Measurements from ENCODE around the gene EML6.

The EML6 gene

DNA sequence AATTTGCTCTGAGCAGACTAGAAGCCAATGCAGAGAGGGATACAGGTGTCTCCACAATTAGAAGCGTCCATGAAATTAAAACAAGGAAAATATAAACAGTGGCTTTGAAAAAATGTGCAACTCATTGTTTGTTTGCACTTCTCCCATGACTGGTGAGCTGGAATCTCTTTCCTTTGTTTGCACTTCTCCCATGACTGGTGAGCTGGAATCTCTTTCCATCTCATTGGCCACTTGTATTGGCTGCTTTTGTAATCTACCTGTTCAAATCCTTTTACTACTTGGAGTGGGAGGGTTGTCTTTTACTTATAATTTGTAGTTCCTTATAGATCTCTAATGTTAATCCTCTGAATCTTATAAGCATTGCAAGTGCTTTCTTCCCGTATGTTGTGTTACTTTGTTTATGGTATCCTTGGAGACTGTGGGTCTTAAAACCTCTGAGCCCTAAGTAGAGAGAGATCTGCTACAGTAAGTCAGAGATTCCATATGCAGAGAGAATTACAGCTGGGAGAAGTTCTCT, 232.7 kb downstream of the EML6 start:
- Histone ChIP-seq H3K36me3 (ENCODE audit: control insufficient read depth, insufficient read depth, low read length) (no peaks in the 10 kb centered on the region), H3K27ac (ENCODE audit: low read depth, low read length, severe bottlenecking) (no peak overlapping the region), H3K4me1 (ENCODE audit: control insufficient read depth, insufficient read depth, low read length, poor library complexity, severe bottlenecking) (no peaks in the 10 kb centered on the region), H3K9me3 (ENCODE audit: control insufficient read depth, low read length) (no peaks in the 10 kb centered on the region), H3K4me3 (ENCODE audit: extremely low read depth, insufficient read depth, low read length, poor library complexity, severe bottlenecking) (no peak overlapping the region)
- 88 to 100% methylated on average over 1 of the region's 2 CpGs for WGBS, 2 experiments (ENCODE audit: insufficient coverage in 2 of 2)

DNA sequence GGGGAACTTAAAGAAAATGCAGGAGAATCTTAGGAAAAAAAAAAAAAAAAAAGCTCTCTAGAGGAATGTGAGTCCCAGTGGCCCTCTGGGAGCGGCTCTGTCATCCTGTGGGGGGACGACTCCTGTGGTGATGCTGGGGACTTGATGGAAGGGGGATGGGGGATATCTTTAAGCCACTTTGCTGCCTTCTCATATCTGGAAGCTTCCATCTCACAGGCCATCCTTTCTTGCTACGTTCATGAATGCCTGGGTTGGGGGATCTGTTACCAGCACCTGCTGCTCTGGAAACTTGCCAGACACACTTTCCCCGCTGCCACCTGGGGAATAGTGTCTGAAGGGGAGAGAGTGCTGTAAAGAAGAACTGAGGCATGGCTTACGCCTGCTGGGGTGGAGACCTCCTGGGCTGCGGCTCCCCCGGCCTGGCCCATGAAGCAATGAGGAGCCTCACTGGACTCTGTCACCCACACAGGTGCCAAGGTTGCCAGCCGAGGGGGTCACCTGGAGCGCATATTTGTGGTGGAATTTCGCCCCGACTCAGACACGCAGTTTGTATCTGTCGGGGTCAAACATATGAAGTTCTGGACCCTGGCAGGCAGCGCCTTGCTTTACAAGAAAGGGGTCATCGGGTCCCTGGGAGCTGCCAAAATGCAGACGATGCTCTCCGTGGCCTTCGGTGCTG, 234.0 kb downstream of the EML6 start:
- Histone ChIP-seq H3K36me3 (ENCODE audit: control insufficient read depth, insufficient read depth, low read length) (no peaks in the 10 kb centered on the region), H3K4me1 (ENCODE audit: control insufficient read depth, insufficient read depth, low read length, poor library complexity, severe bottlenecking) (no peaks in the 10 kb centered on the region), H3K4me3 (ENCODE audit: extremely low read depth, insufficient read depth, low read length, poor library complexity, severe bottlenecking) (no peak overlapping the region), H3K27ac (ENCODE audit: low read depth, low read length, severe bottlenecking) (no peak overlapping the region), H3K9me3 (ENCODE audit: control insufficient read depth, low read length) (no peaks in the 10 kb centered on the region)
- 91 to 93% methylated on average over 11 to 15 of the region's 18 CpGs for WGBS, 2 experiments (ENCODE audit: insufficient coverage in 2 of 2)

DNA sequence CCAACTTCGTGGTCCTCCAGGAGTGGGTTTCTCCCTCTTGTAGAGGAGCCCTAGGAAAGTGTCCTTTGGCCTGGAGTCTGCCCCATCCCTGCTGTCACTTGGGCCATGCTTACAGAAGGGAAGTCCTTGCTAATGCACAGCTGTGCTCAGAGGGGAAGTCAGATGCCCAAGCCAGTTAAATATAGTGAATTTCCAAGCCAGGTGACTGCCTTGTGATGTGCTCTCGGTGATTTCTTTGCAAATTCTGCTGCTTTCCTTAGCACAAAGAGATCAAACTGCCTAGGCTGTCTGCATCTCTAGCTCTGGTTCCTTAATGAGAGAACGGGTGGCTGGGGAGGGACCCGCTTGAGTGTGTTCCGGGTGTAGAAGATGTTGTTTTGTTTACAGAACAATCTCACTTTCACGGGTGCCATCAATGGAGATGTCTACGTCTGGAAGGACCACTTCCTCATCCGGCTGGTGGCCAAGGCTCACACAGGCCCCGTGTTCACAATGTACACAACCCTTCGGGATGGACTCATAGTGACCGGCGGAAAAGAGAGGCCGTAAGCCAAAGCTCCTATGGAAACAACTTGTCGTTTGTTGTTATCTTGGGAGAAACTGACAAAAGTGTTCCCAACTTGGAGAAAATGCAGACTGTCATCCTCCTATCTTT, 235.4 kb downstream of the EML6 start:
- Histone ChIP-seq H3K27ac (ENCODE audit: low read depth, low read length, severe bottlenecking) (no peak overlapping the region), H3K36me3 (ENCODE audit: control insufficient read depth, insufficient read depth, low read length) (no peaks in the 10 kb centered on the region), H3K4me1 (ENCODE audit: control insufficient read depth, insufficient read depth, low read length, poor library complexity, severe bottlenecking) (no peaks in the 10 kb centered on the region), H3K9me3 (ENCODE audit: control insufficient read depth, low read length) (no peaks in the 10 kb centered on the region), H3K4me3 (ENCODE audit: extremely low read depth, insufficient read depth, low read length, poor library complexity, severe bottlenecking) (no peak overlapping the region)
- 96 to 97% methylated on average over 10 to 14 of the region's 14 CpGs for WGBS, 2 experiments (ENCODE audit: insufficient coverage in 2 of 2)

DNA sequence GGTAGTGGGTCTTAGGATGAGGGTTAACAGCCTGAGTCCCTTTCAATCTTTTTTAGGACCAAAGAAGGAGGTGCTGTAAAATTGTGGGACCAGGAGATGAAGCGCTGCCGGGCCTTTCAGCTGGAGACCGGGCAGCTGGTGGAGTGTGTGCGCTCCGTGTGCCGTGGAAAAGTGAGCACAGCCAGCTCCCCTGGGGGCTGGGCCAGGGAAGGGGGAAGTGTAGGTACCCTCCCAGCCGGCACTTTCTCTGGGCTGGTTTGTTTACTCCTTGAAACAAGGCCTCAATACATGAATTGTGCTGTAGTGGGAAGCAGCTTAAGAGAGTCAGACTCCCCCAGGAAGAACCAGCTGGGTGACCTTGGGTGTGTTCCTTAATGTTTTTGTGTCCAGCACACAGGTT, 236.7 kb downstream of the EML6 start:
- WGBS, 2 experiments (ENCODE audit: insufficient coverage in 2 of 2), result 84 to 87% methylated on average over 4 to 7 of the region's 7 CpGs
- H3K27ac ChIP-seq (ENCODE audit: low read depth, low read length, severe bottlenecking), result no peak overlapping the region
- no peak overlapping the region for H3K4me3 ChIP-seq (ENCODE audit: extremely low read depth, insufficient read depth, low read length, poor library complexity, severe bottlenecking)
- no peaks in the 10 kb centered on the region for H3K9me3 ChIP-seq (ENCODE audit: control insufficient read depth, low read length)
- H3K36me3 ChIP-seq (ENCODE audit: control insufficient read depth, insufficient read depth, low read length), result no peaks in the 10 kb centered on the region
- H3K4me1 ChIP-seq (ENCODE audit: control insufficient read depth, insufficient read depth, low read length, poor library complexity, severe bottlenecking), result no peaks in the 10 kb centered on the region

DNA sequence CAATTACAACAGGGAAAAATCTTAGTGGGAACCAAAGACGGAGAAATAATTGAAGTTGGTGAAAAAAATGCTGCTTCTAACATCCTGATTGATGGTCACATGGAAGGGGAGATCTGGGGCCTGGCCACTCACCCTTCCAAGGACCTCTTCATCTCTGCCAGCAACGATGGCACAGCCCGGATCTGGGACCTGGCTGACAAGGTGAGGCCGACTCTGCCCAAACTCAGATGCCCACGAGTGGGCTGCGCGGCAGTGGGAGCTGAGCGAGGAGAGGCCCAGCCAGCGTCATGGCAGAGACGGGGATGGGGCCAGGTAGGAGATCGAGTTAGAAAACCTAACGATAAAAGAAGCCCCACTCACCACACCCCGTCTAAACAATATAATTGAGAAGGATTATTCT, 239.0 kb downstream of the EML6 start:
- WGBS, 2 experiments (ENCODE audit: insufficient coverage in 2 of 2), result 92% methylated on average over 8 of the region's 13 CpGs; no CpG with 5 or more reads in 1 of the 2 experiments
- no peak overlapping the region for H3K4me3 ChIP-seq (ENCODE audit: extremely low read depth, insufficient read depth, low read length, poor library complexity, severe bottlenecking)
- peaks cover 14% of the 10 kb centered on the region for H3K36me3 ChIP-seq (ENCODE audit: control insufficient read depth, insufficient read depth, low read length)
- H3K4me1 ChIP-seq (ENCODE audit: control insufficient read depth, insufficient read depth, low read length, poor library complexity, severe bottlenecking), result peaks cover 2% of the 10 kb centered on the region
- H3K27ac ChIP-seq (ENCODE audit: low read depth, low read length, severe bottlenecking), result no peak overlapping the region
- no peaks in the 10 kb centered on the region for H3K9me3 ChIP-seq (ENCODE audit: control insufficient read depth, low read length)

DNA sequence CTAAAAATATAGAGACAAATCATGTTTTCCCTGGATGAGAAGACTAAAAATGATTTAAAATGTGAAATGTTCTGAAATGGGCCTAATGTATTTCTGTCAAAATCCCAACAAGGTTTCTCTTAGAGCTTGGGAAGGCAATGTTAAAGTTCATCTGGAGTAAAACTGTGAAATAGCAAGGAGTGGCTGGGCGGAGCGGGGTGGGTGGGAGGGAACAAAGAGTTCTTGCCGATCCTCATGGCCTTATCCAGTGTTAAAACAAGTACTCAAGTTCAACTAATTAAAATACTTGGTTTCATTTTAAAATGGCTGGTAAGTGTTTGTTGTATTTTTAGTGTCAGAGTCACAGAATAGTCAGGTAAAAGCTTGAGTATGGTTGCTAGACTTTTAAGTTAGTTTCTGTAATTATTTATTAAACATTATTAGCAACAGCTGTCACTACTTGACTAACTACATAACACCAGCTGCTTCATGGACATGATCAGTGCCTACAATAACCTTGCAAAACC, 239.5 kb downstream of the EML6 start:
- WGBS, 2 experiments (ENCODE audit: insufficient coverage in 2 of 2), result no CpG with 5 or more reads among the region's 3 CpGs
- peaks cover 5% of the 10 kb centered on the region for H3K4me1 ChIP-seq (ENCODE audit: control insufficient read depth, insufficient read depth, low read length, poor library complexity, severe bottlenecking)
- H3K27ac ChIP-seq (ENCODE audit: low read depth, low read length, severe bottlenecking), result no peak overlapping the region
- H3K9me3 ChIP-seq (ENCODE audit: control insufficient read depth, low read length), result no peaks in the 10 kb centered on the region
- peaks cover 18% of the 10 kb centered on the region for H3K36me3 ChIP-seq (ENCODE audit: control insufficient read depth, insufficient read depth, low read length)
- no peak overlapping the region for H3K4me3 ChIP-seq (ENCODE audit: extremely low read depth, insufficient read depth, low read length, poor library complexity, severe bottlenecking)

DNA sequence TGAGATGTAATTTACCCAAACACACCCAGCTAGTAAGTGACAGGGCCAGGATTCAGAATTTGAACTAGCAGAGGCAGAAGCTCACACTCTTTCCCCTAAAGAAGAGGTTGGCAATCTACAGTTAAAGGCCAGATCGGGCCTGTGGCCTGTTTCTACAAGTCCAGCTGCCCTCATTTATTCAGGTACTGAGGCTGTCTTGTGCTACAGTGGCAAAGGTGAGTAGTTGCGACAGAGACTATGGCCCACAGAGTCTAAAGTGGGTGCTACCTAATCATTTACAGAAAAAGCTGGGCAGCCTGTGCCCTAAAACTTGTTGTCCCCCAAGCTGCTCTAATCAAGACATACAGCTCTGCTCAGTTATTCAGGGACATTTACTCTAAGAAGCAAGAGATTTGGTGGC, 240.0 kb downstream of the EML6 start:
- H3K36me3 ChIP-seq (ENCODE audit: control insufficient read depth, insufficient read depth, low read length), result peaks cover 23% of the 10 kb centered on the region
- peaks cover 7% of the 10 kb centered on the region for H3K4me1 ChIP-seq (ENCODE audit: control insufficient read depth, insufficient read depth, low read length, poor library complexity, severe bottlenecking)
- WGBS, 2 experiments (ENCODE audit: insufficient coverage in 2 of 2), result 100% methylated on average over 1 to 2 of the region's 2 CpGs
- H3K27ac ChIP-seq (ENCODE audit: low read depth, low read length, severe bottlenecking), result no peak overlapping the region
- H3K9me3 ChIP-seq (ENCODE audit: control insufficient read depth, low read length), result no peaks in the 10 kb centered on the region
- H3K4me3 ChIP-seq (ENCODE audit: extremely low read depth, insufficient read depth, low read length, poor library complexity, severe bottlenecking), result no peak overlapping the region

DNA sequence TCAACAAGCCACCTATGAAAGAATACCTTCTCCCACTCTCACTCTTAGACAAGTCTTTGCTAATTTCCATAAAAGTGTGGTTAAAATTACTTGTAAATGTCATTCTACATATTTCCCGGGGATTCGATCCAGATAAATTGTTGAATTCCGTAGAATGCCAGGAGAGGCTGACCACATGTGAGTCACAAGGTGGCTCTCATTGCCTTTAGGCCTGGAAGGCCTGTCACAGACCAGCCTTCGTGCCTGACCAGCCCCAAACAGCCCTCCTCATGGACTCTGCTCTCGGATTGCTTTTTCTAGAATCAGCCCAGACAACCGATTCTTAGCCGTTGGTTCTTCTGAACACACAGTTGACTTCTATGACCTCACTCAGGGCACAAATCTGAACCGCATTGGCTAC, 240.8 kb downstream of the EML6 start:
- WGBS, 2 experiments (ENCODE audit: insufficient coverage in 2 of 2), result 94 to 99% methylated on average over 8 of the region's 8 CpGs
- Histone ChIP-seq H3K36me3 (ENCODE audit: control insufficient read depth, insufficient read depth, low read length) (peaks cover 31% of the 10 kb centered on the region), H3K4me3 (ENCODE audit: extremely low read depth, insufficient read depth, low read length, poor library complexity, severe bottlenecking) (no peak overlapping the region), H3K27ac (ENCODE audit: low read depth, low read length, severe bottlenecking) (no peak overlapping the region), H3K9me3 (ENCODE audit: control insufficient read depth, low read length) (no peaks in the 10 kb centered on the region), H3K4me1 (ENCODE audit: control insufficient read depth, insufficient read depth, low read length, poor library complexity, severe bottlenecking) (peaks cover 7% of the 10 kb centered on the region)

DNA sequence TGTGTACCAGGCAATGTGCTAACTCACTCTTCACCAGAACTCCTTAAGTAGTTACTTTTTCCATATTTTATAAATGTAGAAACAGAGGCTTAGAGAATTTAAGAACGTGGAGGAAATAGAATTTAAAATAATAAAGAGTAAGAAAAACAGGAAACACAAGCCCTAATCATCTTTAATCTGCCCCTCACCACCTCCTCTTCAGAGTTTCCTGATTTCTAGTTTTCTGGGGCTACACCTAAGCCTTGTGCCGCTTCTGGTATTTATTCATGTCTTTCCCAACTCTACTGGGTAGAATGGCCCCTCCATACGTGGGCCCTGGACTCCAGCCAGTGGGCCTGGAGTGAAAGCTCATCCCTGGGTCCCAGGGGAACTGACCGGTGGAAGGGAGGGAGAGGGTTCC, 241.4 kb downstream of the EML6 start:
- 86 to 94% methylated on average over 2 of the region's 4 CpGs for WGBS, 2 experiments (ENCODE audit: insufficient coverage in 2 of 2)
- Histone ChIP-seq H3K9me3 (ENCODE audit: control insufficient read depth, low read length) (no peaks in the 10 kb centered on the region), H3K4me3 (ENCODE audit: extremely low read depth, insufficient read depth, low read length, poor library complexity, severe bottlenecking) (no peak overlapping the region), H3K27ac (ENCODE audit: low read depth, low read length, severe bottlenecking) (no peak overlapping the region), H3K4me1 (ENCODE audit: control insufficient read depth, insufficient read depth, low read length, poor library complexity, severe bottlenecking) (peaks cover 7% of the 10 kb centered on the region), H3K36me3 (ENCODE audit: control insufficient read depth, insufficient read depth, low read length) (peaks cover 36% of the 10 kb centered on the region)

DNA sequence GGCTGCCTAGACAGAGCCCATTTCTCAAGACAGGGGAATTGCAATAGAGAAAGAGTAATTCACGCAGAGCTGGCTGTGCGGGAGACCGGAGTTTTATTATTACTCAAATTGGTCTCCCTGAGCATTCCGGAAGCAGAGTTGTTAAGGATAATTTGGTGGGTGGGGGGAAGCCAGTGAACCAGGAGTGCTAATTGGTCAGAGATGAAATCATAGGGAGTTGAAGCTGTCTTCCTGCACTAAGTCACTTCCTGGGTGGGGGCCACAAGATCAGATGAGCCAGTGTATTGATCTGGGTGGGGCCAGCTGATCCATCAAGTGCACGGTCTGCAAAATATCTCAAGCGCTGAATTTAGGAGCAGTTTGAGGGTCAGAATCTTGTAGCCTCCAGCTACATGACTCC, 242.0 kb downstream of the EML6 start:
- peaks cover 42% of the 10 kb centered on the region for H3K36me3 ChIP-seq (ENCODE audit: control insufficient read depth, insufficient read depth, low read length)
- H3K4me1 ChIP-seq (ENCODE audit: control insufficient read depth, insufficient read depth, low read length, poor library complexity, severe bottlenecking), result peaks cover 7% of the 10 kb centered on the region
- H3K4me3 ChIP-seq (ENCODE audit: extremely low read depth, insufficient read depth, low read length, poor library complexity, severe bottlenecking), result no peak overlapping the region
- WGBS, 2 experiments (ENCODE audit: insufficient coverage in 2 of 2), result 96 to 100% methylated on average over 4 to 6 of the region's 6 CpGs
- H3K9me3 ChIP-seq (ENCODE audit: control insufficient read depth, low read length), result no peaks in the 10 kb centered on the region
- no peak overlapping the region for H3K27ac ChIP-seq (ENCODE audit: low read depth, low read length, severe bottlenecking)

Measured in mesodermal cell (in vitro differentiated cells).